HepG2 (cell line): ENCODE results near the gene NAPSA. TPM values are rescaled to one million over a fixed set of nuclear protein-coding genes. Genes with fewer than 3 reads are reported as not detected.

Experiments used
- ATAC-seq: fragments of 200-7000 bp; cut with Tn5 transposase; 3 replicates; pipeline ENCODE4 v1.9.1; 2020; ENCODE audit warnings: mild to moderate bottlenecking, moderate library complexity
- BruUV-seq: library from RNA; stranded (reverse); fragments of 400-500 nt; replicated peaks from 2 replicates; lab custom pipeline; 2021; lab: Mats Ljungman, UMichigan
- CTCF ChIA-PET: fragments of 300-600 bp; formaldehyde crosslinking; extraction: SDS; loops from one replicate; lab custom pipeline; 2021; ENCODE audit warnings: low total read pairs, inconsistent platforms, low intra/inter-chr PET ratio; lab: Yijun Ruan, JAX
- POLR2A ChIA-PET: fragments of 350-600 bp; sonication (Branson Sonifier 250); formaldehyde crosslinking; loops from one replicate; lab custom pipeline; 2020; ENCODE audit warnings: antibody characterized with exemption, inconsistent platforms; lab: Yijun Ruan, JAX
- DNase-seq: peaks from one replicate; pipeline ENCODE4 v3.0.0-alpha.2; 2015; ENCODE audit warnings: low spot score
- FAIRE-seq: peaks from 3 replicates; lab custom pipeline; 2011; peaks lifted over from hg19 to GRCh38; lab: Jason Lieb, UNC
- H2AFZ ChIP-seq: one replicate; pipeline ENCODE4 v1.6.1; 2011; ENCODE audit warnings: low read length, inconsistent platforms
- H3K27ac ChIP-seq: fragments of 300-600 bp; 3 replicates; pipeline ENCODE4 v1.8.0; 2011; ENCODE audit warnings: mixed run types, mild to moderate bottlenecking, mixed read lengths, low read length, inconsistent platforms; ENCODE audit not compliant: insufficient read depth; ENCODE audit errors: extremely low read length
- H3K27me3 ChIP-seq, 2 experiments: fragments of 200-600 bp in 1 of 2; 2 replicates in 1 of 2; 3 replicates in 1 of 2; pipeline versions ENCODE4 v1.6.0 to v1.8.0; 2011; ENCODE audit warnings: low read length in 2 of 2, mild to moderate bottlenecking in 2 of 2, moderate library complexity in 2 of 2, inconsistent platforms in 1 of 2; ENCODE audit not compliant: insufficient read depth in 2 of 2, control insufficient read depth in 1 of 2
- H3K36me3 ChIP-seq, 2 experiments: fragments of 200-600 bp in 1 of 2; replicated peaks in 1 of 2; 2 replicates in 1 of 2; 3 replicates in 1 of 2; pipeline versions ENCODE4 v1.5.1 to v1.8.0; 2011; ENCODE audit warnings: low read length in 2 of 2, inconsistent platforms in 1 of 2; ENCODE audit not compliant: insufficient read depth in 2 of 2, control insufficient read depth in 1 of 2
- H3K4me1 ChIP-seq: 2 replicates; pipeline ENCODE4 v1.5.1; 2012; ENCODE audit warnings: low read length, inconsistent platforms; ENCODE audit not compliant: insufficient read depth
- H3K4me2 ChIP-seq: 2 replicates; pipeline ENCODE4 v1.6.0; 2011; ENCODE audit warnings: low read depth, low read length, inconsistent platforms
- H3K4me3 ChIP-seq, 3 experiments: fragments of 200-600 bp in 1 of 3; sonication (generic), shearing (Covaris generic) in 1 of 3; replicated peaks in 1 of 3; 2 replicates each; pipeline ENCODE4 v1.5.1; 2011 to 2016; ENCODE audit warnings: low read length in 3 of 3, inconsistent platforms in 2 of 3, low read depth in 2 of 3, mild to moderate bottlenecking in 2 of 3, control low read depth in 1 of 3, mixed read lengths in 1 of 3; ENCODE audit not compliant: insufficient read depth in 1 of 3
- H3K79me2 ChIP-seq: one replicate; pipeline ENCODE4 v1.6.1; 2011; ENCODE audit warnings: low read length, inconsistent platforms; ENCODE audit not compliant: insufficient read depth
- H3K9ac ChIP-seq: 2 replicates; pipeline ENCODE4 v1.6.0; 2011; ENCODE audit warnings: mild to moderate bottlenecking, low read depth, low read length, inconsistent platforms; ENCODE audit not compliant: insufficient read depth
- H3K9me3 ChIP-seq: 2 replicates; pipeline ENCODE4 v1.5.1; 2012; ENCODE audit warnings: mild to moderate bottlenecking, low read length
- H4K20me1 ChIP-seq: 2 replicates; pipeline ENCODE4 v1.6.0; 2011; ENCODE audit warnings: inconsistent platforms, mild to moderate bottlenecking, low read length, moderate library complexity; ENCODE audit not compliant: insufficient read depth
- AGO2 ChIP-seq: fragments of 200-400 bp; formaldehyde crosslinking; optimal IDR thresholded peaks from 2 replicates; pipeline ENCODE3; 2017; ENCODE audit warnings: mild to moderate bottlenecking, low read depth, low read length, moderate library complexity
- AHR ChIP-seq: IDR thresholded peaks from 2 replicates; pipeline ENCODE4 v1.6.1; 2018; ENCODE audit warnings: missing genetic modification reagents, missing compliant biosample characterization
- ARNT ChIP-seq: fragments of 450-650 bp; IDR thresholded peaks from 2 replicates; pipeline ENCODE4 v1.6.1; 2017
- ASH2L ChIP-seq: fragments of 300-600, 200-600 bp; sonication (generic); IDR thresholded peaks from 2 replicates; pipeline ENCODE4 v1.7.0; 2017; ENCODE audit warnings: low read depth, mild to moderate bottlenecking, moderate library complexity, mixed read lengths, low read length; ENCODE audit not compliant: insufficient read length
- CREB1 ChIP-seq, 2 experiments: fragments of 450-650 bp in 1 of 2; IDR thresholded peaks; 2 replicates each; pipeline ENCODE4 v1.6.1; 2016 to 2017; ENCODE audit warnings: control low read depth in 1 of 2, mild to moderate bottlenecking in 1 of 2, missing compliant biosample characterization in 1 of 2, missing genetic modification characterization in 1 of 2
- CREM ChIP-seq, 2 experiments: sonication (generic) in 1 of 2; formaldehyde crosslinking in 1 of 2; IDR thresholded peaks; 2 replicates each; pipeline versions ENCODE4 v1.4.0 to v1.6.1; 2016 to 2020; ENCODE audit warnings: antibody characterized with exemption in 1 of 2, mild to moderate bottlenecking in 1 of 2, missing genetic modification reagents in 1 of 2
- FOXK1 ChIP-seq: sonication (generic); formaldehyde crosslinking; IDR thresholded peaks from 2 replicates; pipeline ENCODE4 v1.4.0; 2020; ENCODE audit warnings: low read depth, missing genetic modification reagents, borderline replicate concordance
- GATAD1 ChIP-seq: IDR thresholded peaks from 2 replicates; pipeline ENCODE4 v1.6.1; 2016; ENCODE audit warnings: missing genetic modification reagents, missing compliant biosample characterization
- GMEB1 ChIP-seq: sonication (generic); formaldehyde crosslinking; IDR thresholded peaks from 2 replicates; pipeline ENCODE4 v1.5.1; 2020; ENCODE audit warnings: missing genetic modification reagents, mild to moderate bottlenecking, borderline replicate concordance
- GMEB2 ChIP-seq: IDR thresholded peaks from 2 replicates; pipeline ENCODE4 v1.6.1; 2016; ENCODE audit warnings: missing biosample characterization, missing genetic modification reagents, low read depth
- HCFC1 ChIP-seq: fragments of 150-350 bp; IDR thresholded peaks from 2 replicates; pipeline ENCODE4 v1.6.1; 2014; ENCODE audit warnings: low read depth, low read length
- KDM2A ChIP-seq: sonication (generic); formaldehyde crosslinking; IDR thresholded peaks from 2 replicates; pipeline ENCODE4 v1.4.0; 2020; ENCODE audit warnings: low read depth, missing genetic modification reagents, borderline replicate concordance
- KLF16 ChIP-seq, 2 experiments: sonication (generic) in 1 of 2; formaldehyde crosslinking in 1 of 2; IDR thresholded peaks; 2 replicates each; pipeline versions ENCODE4 v1.6.1 to v1.8.0; 2016 to 2023; ENCODE audit warnings: missing genetic modification reagents in 2 of 2, missing compliant biosample characterization in 1 of 2
- NCOA2 ChIP-seq: sonication (generic); formaldehyde crosslinking; IDR thresholded peaks from 2 replicates; pipeline ENCODE4 v1.8.0; 2022; ENCODE audit warnings: inconsistent platforms
- PITX1 ChIP-seq: sonication (generic); formaldehyde crosslinking; IDR thresholded peaks from 2 replicates; pipeline ENCODE4 v1.5.1; 2020; ENCODE audit warnings: mild to moderate bottlenecking, missing genetic modification reagents
- SALL1 ChIP-seq: sonication (generic); formaldehyde crosslinking; IDR thresholded peaks from 2 replicates; pipeline ENCODE4 v1.8.0; 2022; ENCODE audit warnings: mild to moderate bottlenecking, missing genetic modification reagents
- SUZ12 ChIP-seq: fragments of 150-350 bp; IDR thresholded peaks from 2 replicates; pipeline ENCODE4 v1.6.1; 2014; ENCODE audit warnings: low read depth, low read length
- ZBTB20 ChIP-seq: sonication (generic); formaldehyde crosslinking; IDR thresholded peaks from 2 replicates; pipeline ENCODE4 v1.8.1; 2023; ENCODE audit warnings: missing genetic modification reagents, low read depth, mild to moderate bottlenecking, borderline replicate concordance
- ZNF414 ChIP-seq: sonication (generic); formaldehyde crosslinking; IDR thresholded peaks from 2 replicates; pipeline ENCODE4 v1.5.0; 2020; ENCODE audit warnings: missing genetic modification reagents
- ZNF530 ChIP-seq: sonication (generic); formaldehyde crosslinking; IDR thresholded peaks from 2 replicates; pipeline ENCODE4 v1.5.0; 2020; ENCODE audit warnings: low read depth, mild to moderate bottlenecking, missing genetic modification reagents
- ZNF7 ChIP-seq: IDR thresholded peaks from 2 replicates; pipeline ENCODE4 v1.6.1; 2016; ENCODE audit warnings: missing biosample characterization, missing genetic modification reagents
- ZSCAN20 ChIP-seq: sonication (generic); formaldehyde crosslinking; IDR thresholded peaks from 2 replicates; pipeline ENCODE4 v1.4.0; 2020; ENCODE audit warnings: missing genetic modification reagents, mild to moderate bottlenecking, borderline replicate concordance
- WGBS: methylation state at CpG from one replicate; pipeline ENCODE4 v1.1.6; 2017; ENCODE audit warnings: low lambda C conversion rate; 5-methylcytosine and 5-hydroxymethylcytosine counted together
- in situ Hi-C: cut with HindIII; loops from 2 replicates; pipeline ENCODE4 v1.10.0; 2017; ENCODE audit warnings: low pct_unique_long_range_greater_than_20kb; ENCODE audit not compliant: extremely low pct_ligation_motif_present
- intact Hi-C: fragments of 100-400 bp; cut with micrococcal nuclease; formaldehyde crosslinking; loops from one replicate; pipeline ENCODE4 v1.10.0; 2022; ENCODE audit not compliant: unreplicated experiment
- polyA plus RNA-seq, 8 experiments: library from polyadenylated mRNA; depleted of rRNA in 3 of 8; stranded (reverse) in 7 of 8; unstranded in 1 of 8; fragments of >200 nt; fragmentation: Illumina TruSeq in 4 of 8; extraction: Trizol in 4 of 8; gene quantifications; 2 replicates each; pipeline versions ENCODE4 v1.2.1 to v1.2.3, GENCODE V29; 2011 to 2016; ENCODE audit warnings: low read depth in 4 of 8, missing spikeins in 1 of 8, mixed read lengths in 1 of 8; ENCODE audit not compliant: insufficient read depth in 1 of 8
- total RNA-seq, 5 experiments: library from RNA; depleted of rRNA; stranded (reverse); fragments of >200 nt; fragmentation: Illumina TruSeq; extraction: Trizol; gene quantifications; 2 replicates each; pipeline ENCODE4 v1.2.3, GENCODE V29; 2016; ENCODE audit warnings: low read depth in 1 of 5

The NAPSA gene
- total and polyA plus RNA-seq, 2 of the 13 experiments (the other 11 are each of a cell fraction or from before 2014, with no cell fraction given), result not detected

GRCh38 chr19:50333235-50333736 is 32.2 kb downstream of the NAPSA start:
- peak overlapping the region; percentile 46 to 68 (median 52); a peak in 5 of 6 replicates for H3K4me3 ChIP-seq
- no peaks in the 10 kb centered on the region for H4K20me1 ChIP-seq
- intact Hi-C loops, result loop anchor here (1.0 kb wide), 1 partner anchor 16 kb away; no protein-coding TSS in a partner anchor
- H3K27me3 ChIP-seq, result no peaks in the 10 kb centered on the region
- H3K9ac ChIP-seq, result peak overlapping the region; percentile 69
- WGBS, result 66% methylated on average over 13 of the region's 34 CpGs
- ATAC-seq, result peak; percentile 24
- no peaks in the 10 kb centered on the region for H3K79me2 ChIP-seq
- no peaks in the 10 kb centered on the region for H3K9me3 ChIP-seq
- no peaks in the 10 kb centered on the region for H3K36me3 ChIP-seq
- ChIA-PET POLR2A (interaction anchor here (0.8 to 1.4 kb wide), 7 partner anchors 8 to 128 kb away, joined by 3 to 7 read pairs (median 5); partner anchors contain the start of gene POLD1), CTCF (no interaction called here)
- H3K4me1 ChIP-seq, result peaks cover 45% of the 10 kb centered on the region
- peak; percentile 72 for DNase-seq
- peak overlapping the region; percentile 71 for H3K4me2 ChIP-seq
- H3K27ac ChIP-seq, result peak overlapping the region; percentile 65
- H2AFZ ChIP-seq, result no peak overlapping the region
- FAIRE-seq, result no peak
- in situ Hi-C loops, result no loop called here
- no TSS peak for BruUV-seq
- TF ChIP-seq PITX1 (CRISPR knock-in tag) (peak; percentile 5; the same call in 1 of the 2 replicates), SUZ12 (peak; percentile 84), GATAD1 (CRISPR knock-in tag) (peak; percentile 57; the same call in 1 of the 2 replicates), NCOA2 (CRISPR knock-in tag) (no peak), CREB1 (IDR thresholded peaks at IDR 0.05) (peak; percentile 31; the same call in 1 of the 2 replicates), CREB1 (CRISPR knock-in tag; IDR thresholded peaks at IDR 0.05) (0 out of 2 replicates have a peak, but pooled peaks have one; percentile 57), ZNF7 (CRISPR knock-in tag) (no peak), KLF16 (CRISPR knock-in tag; IDR thresholded peaks at IDR 0.05) (peak in 1 of 2 experiments; percentile 16; a peak in 1 of 4 replicates), ZSCAN20 (CRISPR knock-in tag) (no peak), CREM (IDR thresholded peaks at IDR 0.05) (peak; percentile 80), CREM (CRISPR knock-in tag; IDR thresholded peaks at IDR 0.05) (no peak), ZNF530 (CRISPR knock-in tag) (no peak), ZNF414 (CRISPR knock-in tag) (no peak), ZBTB20 (no peak), AHR (CRISPR knock-in tag) (peak; percentile 10; the same call in 1 of the 2 replicates), GMEB1 (CRISPR knock-in tag) (peak; percentile 75), KDM2A (peak; percentile 71), GMEB2 (CRISPR knock-in tag) (peak; percentile 18; the same call in 1 of the 2 replicates), ARNT (no peak), HCFC1 (peak; percentile 90), AGO2 (peak; percentile 1), FOXK1 (peak; percentile 17; the same call in 1 of the 2 replicates), ASH2L (no peak), SALL1 (CRISPR knock-in tag) (no peak)
